Measurements from ENCODE around the gene CAMK2N2.

Gene CAMK2N2

DNA sequence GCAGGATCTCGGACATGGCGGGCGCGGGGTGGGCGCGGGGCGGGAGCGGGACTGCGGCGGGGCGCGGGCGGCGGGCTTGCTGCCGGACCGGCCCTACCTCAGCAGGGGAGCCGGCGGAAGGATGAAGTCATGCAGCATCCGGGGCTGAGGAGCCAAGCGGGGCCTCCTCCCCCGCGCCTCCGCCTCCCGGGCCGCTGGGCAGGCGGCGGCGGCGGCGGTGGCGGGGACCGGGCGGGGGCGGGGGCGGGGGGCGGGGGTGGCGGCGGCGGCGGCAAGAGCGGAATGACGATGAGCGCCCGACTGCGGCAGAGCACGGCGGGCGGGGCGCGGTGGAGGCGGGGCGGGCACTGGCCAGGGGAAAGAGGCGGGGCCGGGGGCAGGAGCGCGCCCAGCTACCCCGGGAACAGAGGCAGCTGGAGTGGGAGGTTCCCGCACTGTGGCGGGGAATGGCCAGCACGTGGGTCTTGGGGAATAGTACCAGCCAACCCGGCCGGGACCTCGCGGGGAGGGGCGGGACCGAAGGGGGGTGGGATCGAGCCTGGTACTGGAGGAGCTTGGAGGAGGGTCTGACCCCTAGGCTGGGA, at the start of gene CAMK2N2:
Gene CAMK2N2 (minus strand): TSS at position 284 of the 584 bp plus-strand sequence. CDS start 268 bp downstream, at position 16.
- TF ChIP-seq ZFX (IDR thresholded peaks at IDR 0.05): no peak
- TF ChIP-seq, protein P1, sequence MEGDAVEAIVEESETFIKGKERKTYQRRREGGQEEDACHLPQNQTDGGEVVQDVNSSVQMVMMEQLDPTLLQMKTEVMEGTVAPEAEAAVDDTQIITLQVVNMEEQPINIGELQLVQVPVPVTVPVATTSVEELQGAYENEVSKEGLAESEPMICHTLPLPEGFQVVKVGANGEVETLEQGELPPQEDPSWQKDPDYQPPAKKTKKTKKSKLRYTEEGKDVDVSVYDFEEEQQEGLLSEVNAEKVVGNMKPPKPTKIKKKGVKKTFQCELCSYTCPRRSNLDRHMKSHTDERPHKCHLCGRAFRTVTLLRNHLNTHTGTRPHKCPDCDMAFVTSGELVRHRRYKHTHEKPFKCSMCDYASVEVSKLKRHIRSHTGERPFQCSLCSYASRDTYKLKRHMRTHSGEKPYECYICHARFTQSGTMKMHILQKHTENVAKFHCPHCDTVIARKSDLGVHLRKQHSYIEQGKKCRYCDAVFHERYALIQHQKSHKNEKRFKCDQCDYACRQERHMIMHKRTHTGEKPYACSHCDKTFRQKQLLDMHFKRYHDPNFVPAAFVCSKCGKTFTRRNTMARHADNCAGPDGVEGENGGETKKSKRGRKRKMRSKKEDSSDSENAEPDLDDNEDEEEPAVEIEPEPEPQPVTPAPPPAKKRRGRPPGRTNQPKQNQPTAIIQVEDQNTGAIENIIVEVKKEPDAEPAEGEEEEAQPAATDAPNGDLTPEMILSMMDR (conservative IDR thresholded peaks at IDR 0.05): no peak
- peak within 1 kb of the TSS; percentile 55 for H3K27ac ChIP-seq

DNA sequence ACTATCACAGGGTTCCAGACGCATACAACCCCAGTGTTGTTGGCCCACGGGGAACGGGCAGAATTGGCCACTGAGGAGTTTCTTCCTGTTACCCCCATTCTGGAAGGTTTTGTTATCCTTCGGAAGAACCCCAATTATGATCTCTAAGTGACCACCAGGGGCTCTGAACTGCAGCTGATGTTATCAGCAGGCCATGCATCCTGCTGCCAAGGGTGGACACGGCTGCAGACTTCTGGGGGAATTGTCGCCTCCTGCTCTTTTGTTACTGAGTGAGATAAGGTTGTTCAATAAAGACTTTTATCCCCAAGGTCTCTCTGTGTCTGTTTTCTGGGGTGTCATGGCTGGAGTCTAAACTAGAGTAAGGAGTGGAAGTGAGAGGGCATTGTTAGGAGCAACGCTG, 47.4 kb upstream of the CAMK2N2 start:
- TF ChIP-seq ZFX (IDR thresholded peaks at IDR 0.05): no peak
- TF ChIP-seq, protein P1 (conservative IDR thresholded peaks at IDR 0.05): no peak

DNA sequence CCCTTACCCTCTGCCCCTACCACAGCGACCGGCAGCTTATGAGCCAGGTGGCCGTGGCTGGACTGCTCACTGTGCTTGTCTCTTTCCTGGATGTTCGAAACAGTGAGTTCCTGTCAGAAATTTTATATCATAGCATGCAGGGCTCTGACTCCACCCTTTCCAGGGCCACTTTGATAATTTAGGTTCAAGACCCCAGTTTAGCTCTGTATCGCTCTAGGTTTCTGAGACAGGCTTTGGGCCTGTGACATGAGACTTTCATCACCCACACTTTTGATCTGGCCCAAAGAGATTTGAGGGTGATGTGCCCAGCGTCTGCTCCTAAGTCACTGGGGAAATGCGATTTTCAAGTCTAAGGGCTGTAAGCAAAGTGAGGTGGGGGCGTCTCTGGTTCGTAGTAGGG, 46.6 kb upstream of the CAMK2N2 start:
- H3K27ac ChIP-seq: no peak overlapping the region
- no peak for TF ChIP-seq ZFX (IDR thresholded peaks at IDR 0.05)
- TF ChIP-seq, protein P1 (conservative IDR thresholded peaks at IDR 0.05): no peak

More for the DNA sequence above, 47.4 kb upstream of the CAMK2N2 start:
- no peak overlapping the region for H3K27ac ChIP-seq

DNA sequence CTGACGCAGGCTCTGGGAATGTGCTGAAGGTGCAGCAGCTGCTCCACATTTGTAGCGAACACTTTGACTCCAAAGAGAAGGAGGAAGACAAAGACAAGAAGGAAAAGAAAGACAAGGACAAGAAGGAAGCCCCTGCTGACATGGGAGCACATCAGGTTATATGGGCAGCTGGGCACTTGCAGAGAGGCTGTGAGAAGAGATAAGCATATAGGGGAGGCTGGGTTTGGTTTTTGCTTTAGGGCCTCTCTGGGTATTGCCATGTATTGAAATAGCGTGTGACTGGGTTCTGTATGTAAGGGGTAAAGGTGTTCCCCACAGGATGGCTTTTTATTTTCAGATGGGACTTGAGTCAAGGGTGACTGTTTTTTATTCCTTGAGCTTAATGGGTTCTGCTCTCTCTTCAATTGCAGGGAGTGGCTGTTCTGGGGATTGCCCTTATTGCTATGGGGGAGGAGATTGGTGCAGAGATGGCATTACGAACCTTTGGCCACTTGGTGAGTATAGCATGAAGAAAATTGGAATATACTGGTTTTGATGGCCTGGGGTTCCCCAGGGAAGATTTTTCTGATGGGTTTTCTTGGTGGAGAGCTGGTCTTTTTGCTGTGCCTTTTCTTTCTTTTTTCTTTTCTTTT, 45.1 kb upstream of the CAMK2N2 start:
- TF ChIP-seq, protein P1 (conservative IDR thresholded peaks at IDR 0.05): no peak
- TF ChIP-seq ZFX (IDR thresholded peaks at IDR 0.05): no peak
- H3K27ac ChIP-seq: no peak overlapping the region

DNA sequence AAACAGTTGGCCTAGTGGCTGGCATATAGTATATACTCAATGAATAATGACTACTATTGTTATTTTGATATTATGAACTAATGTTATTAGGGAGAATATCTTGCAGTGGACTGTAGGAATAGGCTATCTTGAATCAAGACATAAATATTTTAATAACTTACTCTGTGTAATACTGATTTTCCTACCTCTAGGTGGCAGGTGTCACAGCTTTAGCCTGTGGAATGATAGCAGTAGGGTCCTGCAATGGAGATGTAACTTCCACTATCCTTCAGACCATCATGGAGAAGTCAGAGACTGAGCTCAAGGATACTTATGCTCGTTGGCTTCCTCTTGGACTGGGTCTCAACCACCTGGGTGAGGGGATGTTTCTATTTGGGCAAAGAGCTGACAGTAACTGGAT, 44.2 kb upstream of the CAMK2N2 start:
- no peak overlapping the region for H3K27ac ChIP-seq
- TF ChIP-seq, protein P1 (conservative IDR thresholded peaks at IDR 0.05): no peak; the same call in 1 of the 2 replicates
- TF ChIP-seq ZFX (IDR thresholded peaks at IDR 0.05): no peak

DNA sequence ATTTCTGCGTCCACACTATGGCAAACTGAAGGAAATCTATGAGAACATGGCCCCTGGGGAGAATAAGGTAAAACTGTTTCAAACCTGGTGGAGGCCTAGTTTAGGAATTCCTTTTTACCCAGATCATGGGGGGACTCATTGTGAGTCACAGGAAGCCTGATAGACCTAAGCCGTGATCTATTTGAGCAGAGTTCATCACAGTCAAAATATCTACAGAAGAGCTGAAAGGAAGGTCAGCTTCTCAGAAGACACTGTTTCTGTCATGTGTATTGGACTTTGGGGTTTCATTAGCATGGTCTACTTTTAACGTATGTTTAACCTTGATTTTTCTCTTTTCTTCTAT, 39.0 kb upstream of the CAMK2N2 start:
- H3K27ac ChIP-seq: no peak overlapping the region
- TF ChIP-seq ZFX (IDR thresholded peaks at IDR 0.05): no peak
- TF ChIP-seq, protein P1 (conservative IDR thresholded peaks at IDR 0.05): no peak

DNA sequence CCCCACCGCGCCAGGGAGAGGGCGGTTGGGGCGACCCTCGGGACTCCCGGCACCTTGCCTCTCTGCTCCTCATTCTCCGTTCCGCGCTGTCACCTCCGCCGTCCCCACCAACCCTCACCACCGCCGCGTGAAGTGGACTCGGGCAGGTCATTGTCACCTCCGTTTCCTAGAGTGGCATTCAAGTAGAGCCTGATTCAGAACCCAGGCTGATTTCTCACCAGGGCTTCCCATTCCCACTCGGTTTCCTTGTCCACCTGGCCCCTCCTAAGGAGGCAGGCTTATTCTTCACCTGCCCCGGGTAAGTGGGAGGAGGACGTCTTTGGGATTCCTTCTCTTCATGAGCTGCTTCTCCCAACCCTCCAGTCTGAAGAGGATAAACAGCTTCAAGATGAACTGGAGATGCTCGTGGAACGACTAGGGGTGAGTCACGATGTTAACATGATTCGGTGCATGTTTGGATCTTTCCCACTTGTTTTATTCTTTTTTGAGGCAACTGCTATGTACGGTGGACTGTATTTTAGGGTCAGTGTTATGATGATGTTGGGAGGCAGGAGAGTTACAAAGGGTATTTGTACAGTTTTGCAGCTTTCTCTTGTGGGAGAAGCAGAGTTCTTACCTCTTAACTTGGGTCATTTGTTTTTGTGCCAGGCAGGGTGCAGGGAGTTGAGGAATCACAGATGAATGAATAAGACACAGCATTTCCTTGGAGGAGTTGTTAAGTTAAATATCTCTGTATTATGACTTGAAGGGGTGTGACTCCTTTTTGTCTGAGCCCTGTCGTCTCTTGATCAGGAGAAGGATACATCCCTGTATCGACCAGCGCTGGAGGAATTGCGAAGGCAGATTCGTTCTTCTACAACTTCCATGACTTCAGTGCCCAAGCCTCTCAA, 38.4 kb upstream of the CAMK2N2 start:
- peak; percentile 81 for TF ChIP-seq ZFX (IDR thresholded peaks at IDR 0.05)
- TF ChIP-seq, protein P1 (conservative IDR thresholded peaks at IDR 0.05): no peak
- peak overlapping the region; percentile 86 for H3K27ac ChIP-seq

Data from C4-2B (cell line).